Measurements from ENCODE around the gene FAM13A.

FAM13A gene

GRCh38 chr4:88802585-88803286 is 254.2 kb downstream of the FAM13A start:
- Histone ChIP-seq H3K27ac (ENCODE audit: extremely low read depth, low read depth, low read length) (no peak overlapping the region), H3K4me3 (ENCODE audit: low read depth, low read length) (no peak overlapping the region), H3K9me3 (ENCODE audit: control insufficient read depth, insufficient read depth, low read depth, low read length) (no peaks in the 10 kb centered on the region), H3K4me1 (ENCODE audit: control insufficient read depth, insufficient read depth, low read length) (no peaks in the 10 kb centered on the region), H3K36me3 (ENCODE audit: control insufficient read depth in 2 of 2, insufficient read depth in 1 of 2, low read length in 2 of 2) (no peaks in the 10 kb centered on the region)
- POLR2A ChIA-PET, result no interaction called here
- TF ChIP-seq, protein P1, sequence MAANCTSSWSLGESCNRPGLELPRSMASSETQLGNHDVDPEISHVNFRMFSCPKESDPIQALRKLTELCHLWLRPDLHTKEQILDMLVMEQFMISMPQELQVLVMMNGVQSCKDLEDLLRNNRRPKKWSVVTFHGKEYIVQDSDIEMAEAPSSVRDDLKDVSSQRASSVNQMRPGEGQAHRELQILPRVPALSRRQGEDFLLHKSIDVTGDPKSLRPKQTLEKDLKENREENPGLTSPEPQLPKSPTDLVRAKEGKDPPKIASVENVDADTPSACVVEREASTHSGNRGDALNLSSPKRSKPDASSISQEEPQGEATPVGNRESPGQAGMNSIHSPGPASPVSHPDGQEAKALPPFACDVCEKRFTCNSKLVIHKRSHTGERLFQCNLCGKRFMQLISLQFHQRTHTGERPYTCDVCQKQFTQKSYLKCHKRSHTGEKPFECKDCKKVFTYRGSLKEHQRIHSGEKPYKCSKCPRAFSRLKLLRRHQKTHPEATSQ (tag by site-specific recombination; IDR thresholded peaks at IDR 0.05), result no peak
- CTCF ChIA-PET, result no interaction called here

- POLR2A ChIA-PET, result no interaction called here
- TF ChIP-seq, protein P2, sequence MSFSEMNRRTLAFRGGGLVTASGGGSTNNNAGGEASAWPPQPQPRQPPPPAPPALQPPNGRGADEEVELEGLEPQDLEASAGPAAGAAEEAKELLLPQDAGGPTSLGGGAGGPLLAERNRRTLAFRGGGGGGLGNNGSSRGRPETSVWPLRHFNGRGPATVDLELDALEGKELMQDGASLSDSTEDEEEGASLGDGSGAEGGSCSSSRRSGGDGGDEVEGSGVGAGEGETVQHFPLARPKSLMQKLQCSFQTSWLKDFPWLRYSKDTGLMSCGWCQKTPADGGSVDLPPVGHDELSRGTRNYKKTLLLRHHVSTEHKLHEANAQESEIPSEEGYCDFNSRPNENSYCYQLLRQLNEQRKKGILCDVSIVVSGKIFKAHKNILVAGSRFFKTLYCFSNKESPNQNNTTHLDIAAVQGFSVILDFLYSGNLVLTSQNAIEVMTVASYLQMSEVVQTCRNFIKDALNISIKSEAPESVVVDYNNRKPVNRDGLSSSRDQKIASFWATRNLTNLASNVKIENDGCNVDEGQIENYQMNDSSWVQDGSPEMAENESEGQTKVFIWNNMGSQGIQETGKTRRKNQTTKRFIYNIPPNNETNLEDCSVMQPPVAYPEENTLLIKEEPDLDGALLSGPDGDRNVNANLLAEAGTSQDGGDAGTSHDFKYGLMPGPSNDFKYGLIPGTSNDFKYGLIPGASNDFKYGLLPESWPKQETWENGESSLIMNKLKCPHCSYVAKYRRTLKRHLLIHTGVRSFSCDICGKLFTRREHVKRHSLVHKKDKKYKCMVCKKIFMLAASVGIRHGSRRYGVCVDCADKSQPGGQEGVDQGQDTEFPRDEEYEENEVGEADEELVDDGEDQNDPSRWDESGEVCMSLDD (tag by site-specific recombination; IDR thresholded peaks at IDR 0.05), result no peak
- TF ChIP-seq ZNF596 (tag by site-specific recombination; IDR thresholded peaks at IDR 0.05), result no peak
- no peak for TF ChIP-seq ZNF510 (tag by site-specific recombination; IDR thresholded peaks at IDR 0.05; ENCODE audit: insufficient replicate concordance)
- no peak for TF ChIP-seq ZNF433 (tag by site-specific recombination; IDR thresholded peaks at IDR 0.05; ENCODE audit: low read depth)
- TF ChIP-seq ZNF76 (tag by site-specific recombination; IDR thresholded peaks at IDR 0.05; ENCODE audit: borderline replicate concordance, low read depth), result no peak
- Histone ChIP-seq H3K9me3 (ENCODE audit: control insufficient read depth, insufficient read depth, low read depth, low read length) (no peaks in the 10 kb centered on the region), H3K36me3 (ENCODE audit: control insufficient read depth in 2 of 2, insufficient read depth in 1 of 2, low read length in 2 of 2) (no peaks in the 10 kb centered on the region), H3K27ac (ENCODE audit: extremely low read depth, low read depth, low read length) (no peak overlapping the region), H3K4me3 (ENCODE audit: low read depth, low read length) (no peak overlapping the region), H3K4me1 (ENCODE audit: control insufficient read depth, insufficient read depth, low read length) (no peaks in the 10 kb centered on the region)
- CTCF ChIA-PET, result no interaction called here
Observed at GRCh38 chr4:88802138-88802537, 254.8 kb downstream of the FAM13A start.

- H3K36me3 ChIP-seq (ENCODE audit: control insufficient read depth in 2 of 2, insufficient read depth in 1 of 2, low read length in 2 of 2), result no peaks in the 10 kb centered on the region
- no peak for TF ChIP-seq ZNF350 (tag by site-specific recombination; IDR thresholded peaks at IDR 0.05)
- TF ChIP-seq GLI2 (tag by site-specific recombination; IDR thresholded peaks at IDR 0.05; ENCODE audit: borderline replicate concordance, low read depth), result no peak
- no peak for TF ChIP-seq ZNF37A (tag by site-specific recombination; IDR thresholded peaks at IDR 0.05)
- no peak for TF ChIP-seq ZNF266 (tag by site-specific recombination; IDR thresholded peaks at IDR 0.05; ENCODE audit: low read depth)
- TF ChIP-seq ZBTB21 (tag by site-specific recombination; IDR thresholded peaks at IDR 0.05), result no peak
- TF ChIP-seq KLF8 (tag by site-specific recombination; IDR thresholded peaks at IDR 0.05), result no peak
- TF ChIP-seq ZNF202 (tag by site-specific recombination; IDR thresholded peaks at IDR 0.05; ENCODE audit: borderline replicate concordance), result no peak
- no peak for TF ChIP-seq ZFP41 (tag by site-specific recombination; IDR thresholded peaks at IDR 0.05; ENCODE audit: borderline replicate concordance)
- H3K4me3 ChIP-seq (ENCODE audit: low read depth, low read length), result no peak overlapping the region
- no peak overlapping the region for H3K27ac ChIP-seq (ENCODE audit: extremely low read depth, low read depth, low read length)
- POLR2A ChIA-PET, result no interaction called here
- CTCF ChIA-PET, result no interaction called here
- no peaks in the 10 kb centered on the region for H3K4me1 ChIP-seq (ENCODE audit: control insufficient read depth, insufficient read depth, low read length)
- H3K9me3 ChIP-seq (ENCODE audit: control insufficient read depth, insufficient read depth, low read depth, low read length), result no peaks in the 10 kb centered on the region
Observed at GRCh38 chr4:88799900-88800299, 257.1 kb downstream of the FAM13A start.

GRCh38 chr4:88797725-88798124 is 259.3 kb downstream of the FAM13A start:
- Histone ChIP-seq H3K4me3 (ENCODE audit: low read depth, low read length) (no peak overlapping the region), H3K9me3 (ENCODE audit: control insufficient read depth, insufficient read depth, low read depth, low read length) (no peaks in the 10 kb centered on the region), H3K27ac (ENCODE audit: extremely low read depth, low read depth, low read length) (no peak overlapping the region), H3K36me3 (ENCODE audit: control insufficient read depth in 2 of 2, insufficient read depth in 1 of 2, low read length in 2 of 2) (no peaks in the 10 kb centered on the region), H3K4me1 (ENCODE audit: control insufficient read depth, insufficient read depth, low read length) (no peaks in the 10 kb centered on the region)
- TF ChIP-seq, protein P3, sequence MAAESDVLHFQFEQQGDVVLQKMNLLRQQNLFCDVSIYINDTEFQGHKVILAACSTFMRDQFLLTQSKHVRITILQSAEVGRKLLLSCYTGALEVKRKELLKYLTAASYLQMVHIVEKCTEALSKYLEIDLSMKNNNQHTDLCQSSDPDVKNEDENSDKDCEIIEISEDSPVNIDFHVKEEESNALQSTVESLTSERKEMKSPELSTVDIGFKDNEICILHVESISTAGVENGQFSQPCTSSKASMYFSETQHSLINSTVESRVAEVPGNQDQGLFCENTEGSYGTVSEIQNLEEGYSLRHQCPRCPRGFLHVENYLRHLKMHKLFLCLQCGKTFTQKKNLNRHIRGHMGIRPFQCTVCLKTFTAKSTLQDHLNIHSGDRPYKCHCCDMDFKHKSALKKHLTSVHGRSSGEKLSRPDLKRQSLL (tag by site-specific recombination; IDR thresholded peaks at IDR 0.05), result no peak
- ChIA-PET POLR2A (no interaction called here), CTCF (no interaction called here)
